ENCODE data around the gene SLC29A3. TPM values are rescaled to one million over a fixed set of nuclear protein-coding genes. Genes with fewer than 3 reads are reported as not detected.
"Not testable (repeated sequence)": the region's sequence is repeated elsewhere in the genome, so short reads cannot be mapped to it uniquely, and the experiment has no call there.

The SLC29A3 gene
- total and polyA plus RNA-seq, 2 donors from 2014 or later = 5.3 to 5.7 TPM

DNA sequence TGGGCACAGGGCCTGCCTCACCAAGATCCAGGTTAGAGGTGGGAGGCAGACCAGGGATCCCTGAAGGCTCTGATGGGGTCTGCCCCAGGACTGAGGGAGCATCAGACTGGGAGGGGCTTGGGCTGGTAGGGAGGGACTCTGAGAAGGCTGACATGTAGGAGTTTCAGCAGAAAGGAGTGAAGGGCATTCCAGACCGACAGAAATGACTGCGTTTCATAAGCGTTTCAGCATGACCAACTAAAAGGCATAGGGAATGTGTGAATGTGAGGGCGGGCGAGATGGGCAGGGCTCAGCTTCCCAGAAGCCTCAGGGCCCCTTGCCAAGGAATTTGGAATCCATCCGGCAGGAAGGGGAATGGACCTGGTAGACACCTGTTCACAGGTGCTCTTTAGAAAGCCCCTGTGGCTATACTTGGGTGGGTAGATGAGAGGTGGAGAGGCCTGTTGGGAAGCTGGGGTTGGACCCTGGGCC is 24.9 kb upstream of the SLC29A3 start:
- Histone ChIP-seq H3K36me3 (ENCODE audit: control insufficient read depth in 2 of 3, insufficient read depth in 3 of 3, low read length in 3 of 3) (peaks cover 2 to 6% (median 5%) of the 10 kb centered on the region in 3 donors), H3K27me3 (ENCODE audit: control insufficient read depth, insufficient read depth, low read length) (no peaks in the 10 kb centered on the region), H3K4me1 (ENCODE audit: control insufficient read depth in 2 of 3, insufficient read depth in 2 of 3, low read depth in 1 of 3, low read length in 3 of 3) (no peaks in the 10 kb centered on the region), H3K9ac (ENCODE audit: low read length in 3 of 3) (no peak overlapping the region), H3K4me3 (ENCODE audit: low read length in 3 of 3) (no peak overlapping the region), H3K9me3 (ENCODE audit: control insufficient read depth in 2 of 3, insufficient read depth in 1 of 3, low read length in 3 of 3) (no peaks in the 10 kb centered on the region), H3K27ac (ENCODE audit: low read depth in 2 of 2, low read length in 2 of 2) (no peak overlapping the region)
- TF ChIP-seq, protein P1, sequence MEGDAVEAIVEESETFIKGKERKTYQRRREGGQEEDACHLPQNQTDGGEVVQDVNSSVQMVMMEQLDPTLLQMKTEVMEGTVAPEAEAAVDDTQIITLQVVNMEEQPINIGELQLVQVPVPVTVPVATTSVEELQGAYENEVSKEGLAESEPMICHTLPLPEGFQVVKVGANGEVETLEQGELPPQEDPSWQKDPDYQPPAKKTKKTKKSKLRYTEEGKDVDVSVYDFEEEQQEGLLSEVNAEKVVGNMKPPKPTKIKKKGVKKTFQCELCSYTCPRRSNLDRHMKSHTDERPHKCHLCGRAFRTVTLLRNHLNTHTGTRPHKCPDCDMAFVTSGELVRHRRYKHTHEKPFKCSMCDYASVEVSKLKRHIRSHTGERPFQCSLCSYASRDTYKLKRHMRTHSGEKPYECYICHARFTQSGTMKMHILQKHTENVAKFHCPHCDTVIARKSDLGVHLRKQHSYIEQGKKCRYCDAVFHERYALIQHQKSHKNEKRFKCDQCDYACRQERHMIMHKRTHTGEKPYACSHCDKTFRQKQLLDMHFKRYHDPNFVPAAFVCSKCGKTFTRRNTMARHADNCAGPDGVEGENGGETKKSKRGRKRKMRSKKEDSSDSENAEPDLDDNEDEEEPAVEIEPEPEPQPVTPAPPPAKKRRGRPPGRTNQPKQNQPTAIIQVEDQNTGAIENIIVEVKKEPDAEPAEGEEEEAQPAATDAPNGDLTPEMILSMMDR (IDR thresholded peaks at IDR 0.05; ENCODE audit: borderline replicate concordance, extremely low read depth, insufficient read depth) = no peak
- intact Hi-C loops (cut with DNase I) = no loop called here
- no peak for FAIRE-seq
- DNase-seq = no peak

DNA sequence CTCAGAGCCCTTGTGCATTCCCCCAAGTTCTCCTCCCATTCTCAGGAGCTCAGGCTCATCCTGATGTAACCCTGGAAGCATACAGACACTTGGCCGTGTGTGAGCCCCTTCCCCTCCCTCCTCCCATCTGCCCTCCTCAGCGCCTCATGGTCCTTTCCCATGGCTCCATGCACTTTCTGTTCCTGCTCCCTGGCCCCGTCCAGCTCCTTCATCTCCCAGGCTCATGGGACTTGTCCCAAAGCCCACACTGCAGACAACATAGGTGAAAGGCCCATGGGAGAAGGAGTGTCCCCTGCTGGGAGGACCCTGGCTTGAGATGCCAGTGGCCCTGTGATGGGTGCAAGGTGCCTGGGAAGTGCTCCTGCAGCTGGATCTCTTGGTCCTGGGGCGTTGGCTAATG is 24.2 kb upstream of the SLC29A3 start:
- Histone ChIP-seq H3K4me1 (ENCODE audit: control insufficient read depth in 2 of 3, insufficient read depth in 2 of 3, low read depth in 1 of 3, low read length in 3 of 3) (no peaks in the 10 kb centered on the region), H3K27me3 (ENCODE audit: control insufficient read depth, insufficient read depth, low read length) (no peaks in the 10 kb centered on the region), H3K9me3 (ENCODE audit: control insufficient read depth in 2 of 3, insufficient read depth in 1 of 3, low read length in 3 of 3) (no peaks in the 10 kb centered on the region), H3K27ac (ENCODE audit: low read depth in 2 of 2, low read length in 2 of 2) (no peak overlapping the region), H3K4me3 (ENCODE audit: low read length in 3 of 3) (no peak overlapping the region), H3K36me3 (ENCODE audit: control insufficient read depth in 2 of 3, insufficient read depth in 3 of 3, low read length in 3 of 3) (peaks cover 2 to 6% (median 5%) of the 10 kb centered on the region in 3 donors), H3K9ac (ENCODE audit: low read length in 3 of 3) (no peak overlapping the region)
- DNase-seq (no peak), FAIRE-seq (no peak)
- TF ChIP-seq, protein P1 (IDR thresholded peaks at IDR 0.05; ENCODE audit: borderline replicate concordance, extremely low read depth, insufficient read depth) = no peak
- intact Hi-C loops (cut with DNase I) = no loop called here

DNA sequence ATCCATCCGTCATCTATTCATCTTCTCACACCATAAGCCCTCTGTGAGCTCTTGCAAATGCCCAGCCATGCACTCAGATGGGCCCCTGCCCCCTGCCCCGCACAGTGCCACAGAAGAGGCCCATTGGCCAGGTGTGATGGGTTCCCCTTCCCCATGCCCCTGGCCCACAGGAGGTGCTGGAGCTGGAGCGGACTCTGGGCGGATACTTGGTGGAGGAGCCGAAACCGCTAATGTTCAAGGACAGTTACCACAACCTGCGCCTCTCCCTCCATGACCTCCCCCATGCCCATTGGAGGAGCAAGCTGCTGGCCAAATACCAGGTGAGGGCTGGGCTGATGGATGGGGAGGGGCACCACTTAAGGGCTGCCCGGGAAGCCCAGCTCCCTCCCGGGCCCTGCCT is 23.4 kb upstream of the SLC29A3 start:
- H3K4me3 ChIP-seq (ENCODE audit: low read length in 3 of 3) = no peak overlapping the region
- no peaks in the 10 kb centered on the region for H3K4me1 ChIP-seq (ENCODE audit: control insufficient read depth in 2 of 3, insufficient read depth in 2 of 3, low read depth in 1 of 3, low read length in 3 of 3)
- H3K9me3 ChIP-seq (ENCODE audit: control insufficient read depth in 2 of 3, insufficient read depth in 1 of 3, low read length in 3 of 3) = no peaks in the 10 kb centered on the region
- intact Hi-C loops (cut with DNase I) = no loop called here
- FAIRE-seq (no peak), DNase-seq (no peak)
- TF ChIP-seq, protein P1 (IDR thresholded peaks at IDR 0.05; ENCODE audit: borderline replicate concordance, extremely low read depth, insufficient read depth) = no peak
- no peaks in the 10 kb centered on the region for H3K27me3 ChIP-seq (ENCODE audit: control insufficient read depth, insufficient read depth, low read length)
- H3K27ac ChIP-seq (ENCODE audit: low read depth in 2 of 2, low read length in 2 of 2) = no peak overlapping the region
- H3K36me3 ChIP-seq (ENCODE audit: control insufficient read depth in 2 of 3, insufficient read depth in 3 of 3, low read length in 3 of 3) = peaks cover 2 to 6% (median 5%) of the 10 kb centered on the region in 3 donors
- H3K9ac ChIP-seq (ENCODE audit: low read length in 3 of 3) = no peak overlapping the region

DNA sequence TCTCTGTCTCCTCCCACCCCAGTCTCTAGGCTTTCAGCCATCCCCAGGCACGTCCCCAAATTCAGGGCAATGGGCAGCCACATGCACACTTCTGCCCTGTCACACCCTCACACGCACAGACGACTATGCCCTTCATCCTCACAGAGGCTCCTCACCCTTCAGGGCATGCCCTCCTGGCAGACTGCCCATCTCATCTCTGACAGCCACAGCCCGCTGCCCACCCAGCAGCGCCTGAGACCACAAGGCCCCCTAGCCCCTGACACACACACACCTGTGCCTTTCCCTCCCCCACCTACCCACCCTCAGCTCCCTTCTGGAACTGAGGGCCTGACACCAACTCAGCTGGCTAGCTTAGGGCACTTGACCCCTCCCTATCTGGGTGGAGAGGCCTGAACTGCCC is 23.0 kb upstream of the SLC29A3 start:
- no peak overlapping the region for H3K27ac ChIP-seq (ENCODE audit: low read depth in 2 of 2, low read length in 2 of 2)
- H3K27me3 ChIP-seq (ENCODE audit: control insufficient read depth, insufficient read depth, low read length) = no peaks in the 10 kb centered on the region
- no peaks in the 10 kb centered on the region for H3K4me1 ChIP-seq (ENCODE audit: control insufficient read depth in 2 of 3, insufficient read depth in 2 of 3, low read depth in 1 of 3, low read length in 3 of 3)
- intact Hi-C loops (cut with DNase I) = no loop called here
- H3K9ac ChIP-seq (ENCODE audit: low read length in 3 of 3) = no peak overlapping the region
- H3K36me3 ChIP-seq (ENCODE audit: control insufficient read depth in 2 of 3, insufficient read depth in 3 of 3, low read length in 3 of 3) = peaks cover 2 to 6% (median 5%) of the 10 kb centered on the region in 3 donors
- DNase-seq (no peak), FAIRE-seq (no peak)
- H3K9me3 ChIP-seq (ENCODE audit: control insufficient read depth in 2 of 3, insufficient read depth in 1 of 3, low read length in 3 of 3) = no peaks in the 10 kb centered on the region
- no peak overlapping the region for H3K4me3 ChIP-seq (ENCODE audit: low read length in 3 of 3)
- TF ChIP-seq, protein P1 (IDR thresholded peaks at IDR 0.05; ENCODE audit: borderline replicate concordance, extremely low read depth, insufficient read depth) = no peak

DNA sequence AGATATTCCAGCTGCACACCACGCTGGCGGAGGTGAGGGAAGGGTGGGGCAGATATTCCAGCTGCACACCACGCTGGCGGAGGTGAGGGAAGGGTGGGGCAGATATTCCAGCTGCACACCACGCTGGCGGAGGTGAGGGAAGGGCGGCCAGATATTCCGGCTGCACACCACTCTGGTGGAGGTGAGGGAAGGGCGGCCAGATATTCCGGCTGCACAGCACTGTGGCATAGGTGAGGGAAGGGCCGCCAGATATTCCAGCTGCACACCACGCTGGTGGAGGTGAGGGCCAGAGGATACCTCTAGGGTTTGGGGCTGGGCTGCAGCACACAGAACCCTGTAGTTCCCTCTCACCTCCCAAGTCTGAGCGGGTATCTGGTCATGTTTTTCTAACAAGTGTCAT is 22.2 kb upstream of the SLC29A3 start:
- H3K4me3 ChIP-seq (ENCODE audit: low read length in 3 of 3); H3K27ac ChIP-seq (ENCODE audit: low read depth in 2 of 2, low read length in 2 of 2); FAIRE-seq; H3K27me3 ChIP-seq (ENCODE audit: control insufficient read depth, insufficient read depth, low read length); H3K9ac ChIP-seq (ENCODE audit: low read length in 3 of 3); H3K9me3 ChIP-seq (ENCODE audit: control insufficient read depth in 2 of 3, insufficient read depth in 1 of 3, low read length in 3 of 3); H3K36me3 ChIP-seq (ENCODE audit: control insufficient read depth in 2 of 3, insufficient read depth in 3 of 3, low read length in 3 of 3); DNase-seq; intact Hi-C loops (cut with DNase I); H3K4me1 ChIP-seq (ENCODE audit: control insufficient read depth in 2 of 3, insufficient read depth in 2 of 3, low read depth in 1 of 3, low read length in 3 of 3): not testable (repeated sequence)
